ENCODE data around the gene KIF13A. TPM values are rescaled to one million over a fixed set of nuclear protein-coding genes. Genes with fewer than 3 reads are reported as not detected.

The KIF13A gene
- total and polyA plus RNA-seq, 4 donors, result 14.2 to 97.4 (median 31.7) TPM

DNA sequence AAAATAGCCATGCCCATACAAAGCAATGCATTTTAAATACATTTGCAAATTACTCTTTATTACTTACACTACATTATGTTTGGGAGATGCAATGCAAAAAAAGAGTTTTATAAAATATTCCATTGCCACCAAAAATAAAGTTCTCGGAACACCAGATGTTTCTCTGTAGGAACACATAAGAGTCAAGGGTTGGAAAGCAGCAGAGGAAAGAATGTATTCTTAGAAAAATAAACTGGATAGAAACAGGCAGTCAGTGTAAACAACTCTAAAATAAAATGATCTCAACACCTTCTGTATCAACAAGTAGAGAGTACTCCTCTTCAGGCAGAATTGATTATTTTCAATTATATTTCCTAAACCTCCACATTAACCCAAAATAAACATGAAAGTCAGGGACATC, 28.1 kb downstream of the KIF13A start:
- ATAC-seq (ENCODE audit: insufficient read depth, low FRiP score) (no peak), DNase-seq (peak in 2 of 3 donors; percentile 93 to 95)
- no peak overlapping the region for H3K4me3 ChIP-seq
- no peaks in the 10 kb centered on the region for H3K27me3 ChIP-seq (ENCODE audit: control insufficient read depth in 3 of 3, insufficient read depth in 3 of 3, low read length in 2 of 3)
- H3K4me1 ChIP-seq (ENCODE audit: control insufficient read depth in 5 of 5, insufficient read depth in 5 of 5, low read length in 5 of 5), result peaks cover 8 to 43% (median 23%) of the 10 kb centered on the region in 5 donors
- H3K36me3 ChIP-seq (ENCODE audit: control insufficient read depth in 4 of 4, insufficient read depth in 4 of 4, low read length in 4 of 4), result no peaks in the 10 kb centered on the region
- H3K9me3 ChIP-seq (ENCODE audit: control insufficient read depth in 4 of 4, insufficient read depth in 3 of 4, low read length in 3 of 4), result no peaks in the 10 kb centered on the region
- TF ChIP-seq, protein P1, sequence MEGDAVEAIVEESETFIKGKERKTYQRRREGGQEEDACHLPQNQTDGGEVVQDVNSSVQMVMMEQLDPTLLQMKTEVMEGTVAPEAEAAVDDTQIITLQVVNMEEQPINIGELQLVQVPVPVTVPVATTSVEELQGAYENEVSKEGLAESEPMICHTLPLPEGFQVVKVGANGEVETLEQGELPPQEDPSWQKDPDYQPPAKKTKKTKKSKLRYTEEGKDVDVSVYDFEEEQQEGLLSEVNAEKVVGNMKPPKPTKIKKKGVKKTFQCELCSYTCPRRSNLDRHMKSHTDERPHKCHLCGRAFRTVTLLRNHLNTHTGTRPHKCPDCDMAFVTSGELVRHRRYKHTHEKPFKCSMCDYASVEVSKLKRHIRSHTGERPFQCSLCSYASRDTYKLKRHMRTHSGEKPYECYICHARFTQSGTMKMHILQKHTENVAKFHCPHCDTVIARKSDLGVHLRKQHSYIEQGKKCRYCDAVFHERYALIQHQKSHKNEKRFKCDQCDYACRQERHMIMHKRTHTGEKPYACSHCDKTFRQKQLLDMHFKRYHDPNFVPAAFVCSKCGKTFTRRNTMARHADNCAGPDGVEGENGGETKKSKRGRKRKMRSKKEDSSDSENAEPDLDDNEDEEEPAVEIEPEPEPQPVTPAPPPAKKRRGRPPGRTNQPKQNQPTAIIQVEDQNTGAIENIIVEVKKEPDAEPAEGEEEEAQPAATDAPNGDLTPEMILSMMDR (IDR thresholded peaks at IDR 0.05; ENCODE audit: control extremely low read depth, extremely low read depth), result no peak
- H3K27ac ChIP-seq (ENCODE audit: low read depth in 1 of 2, low read length in 1 of 2), result no peak overlapping the region
- no peak overlapping the region for H3K9ac ChIP-seq (ENCODE audit: insufficient read depth in 1 of 2, low read length in 2 of 2)
- WGBS, 2 donors, result 70 to 81% methylated on average over 1 of the region's 1 CpG

- ATAC-seq (ENCODE audit: insufficient read depth, low FRiP score) (no peak), DNase-seq (peak in 2 of 3 donors; percentile 84 to 93)
- Histone ChIP-seq H3K27ac (ENCODE audit: low read depth in 1 of 2, low read length in 1 of 2) (peak overlapping the region in 1 of 2 donors; percentile 72), H3K27me3 (ENCODE audit: control insufficient read depth in 3 of 3, insufficient read depth in 3 of 3, low read length in 2 of 3) (no peaks in the 10 kb centered on the region), H3K9me3 (ENCODE audit: control insufficient read depth in 4 of 4, insufficient read depth in 3 of 4, low read length in 3 of 4) (no peaks in the 10 kb centered on the region), H3K9ac (ENCODE audit: insufficient read depth in 1 of 2, low read length in 2 of 2) (no peak overlapping the region), H3K4me1 (ENCODE audit: control insufficient read depth in 5 of 5, insufficient read depth in 5 of 5, low read length in 5 of 5) (peaks cover 8 to 43% (median 23%) of the 10 kb centered on the region in 5 donors), H3K36me3 (ENCODE audit: control insufficient read depth in 4 of 4, insufficient read depth in 4 of 4, low read length in 4 of 4) (peaks cover 0 to 5% (median 0%) of the 10 kb centered on the region in 4 donors), H3K4me3 (no peak overlapping the region)
- 68 to 74% methylated on average over 4 of the region's 4 CpGs for WGBS, 2 donors
- TF ChIP-seq, protein P1 (IDR thresholded peaks at IDR 0.05; ENCODE audit: control extremely low read depth, extremely low read depth), result no peak
These were observed 29.4 kb downstream of the KIF13A start for GRCh38 chr6:17957904-17958620.

GRCh38 chr6:17957498-17957897, 29.9 kb downstream of the KIF13A start:
- TF ChIP-seq, protein P1 (IDR thresholded peaks at IDR 0.05; ENCODE audit: control extremely low read depth, extremely low read depth), result no peak
- 12 to 35% methylated on average over 1 of the region's 1 CpG for WGBS, 2 donors
- no peaks in the 10 kb centered on the region for H3K27me3 ChIP-seq (ENCODE audit: control insufficient read depth in 3 of 3, insufficient read depth in 3 of 3, low read length in 2 of 3)
- DNase-seq (peak in 2 of 3 donors; percentile 69 to 94), ATAC-seq (ENCODE audit: insufficient read depth, low FRiP score) (no peak)
- no peaks in the 10 kb centered on the region for H3K9me3 ChIP-seq (ENCODE audit: control insufficient read depth in 4 of 4, insufficient read depth in 3 of 4, low read length in 3 of 4)
- peak overlapping the region; percentile 52 to 72 for H3K27ac ChIP-seq (ENCODE audit: low read depth in 1 of 2, low read length in 1 of 2)
- no peak overlapping the region for H3K9ac ChIP-seq (ENCODE audit: insufficient read depth in 1 of 2, low read length in 2 of 2)
- H3K4me1 ChIP-seq (ENCODE audit: control insufficient read depth in 5 of 5, insufficient read depth in 5 of 5, low read length in 5 of 5), result peaks cover 8 to 41% (median 20%) of the 10 kb centered on the region in 5 donors
- no peak overlapping the region for H3K4me3 ChIP-seq
- H3K36me3 ChIP-seq (ENCODE audit: control insufficient read depth in 4 of 4, insufficient read depth in 4 of 4, low read length in 4 of 4), result peaks cover 0 to 5% (median 0%) of the 10 kb centered on the region in 4 donors
